ENCODE measurements around the gene ECE2. TPM values are rescaled to one million over a fixed set of nuclear protein-coding genes. Genes with fewer than 3 reads are reported as not detected.

ECE2 gene
- total and polyA plus RNA-seq, 10 donors, result not detected

- intact Hi-C loops (cut with DNase I; ENCODE audit: low total_unique reads), result no loop called here
- H3K36me3 ChIP-seq, result no peaks in the 10 kb centered on the region
- no peak overlapping the region for H3K27ac ChIP-seq
- WGBS, 5 donors, result 84 to 90% (median 89%) methylated on average over 13 to 23 of the region's 23 CpGs
- peaks cover 4 to 83% (median 43%) of the 10 kb centered on the region in 7 donors for H3K27me3 ChIP-seq (replicated peaks in 1 of 7)
- TF ChIP-seq CTCF (IDR thresholded peaks at IDR 0.05 in 8 of 11, conservative IDR thresholded peaks at IDR 0.05 in 3 of 11) (no peak), POLR2AphosphoS5 (IDR thresholded peaks at IDR 0.05) (no peak), POLR2A (IDR thresholded peaks at IDR 0.05) (no peak)
- no peak overlapping the region for H3K4me3 ChIP-seq
- no peaks in the 10 kb centered on the region for H3K9me3 ChIP-seq
- no peak for DNase-seq
- peaks cover 8 to 28% (median 25%) of the 10 kb centered on the region in 6 donors for H3K4me1 ChIP-seq
These were observed 42.5 kb upstream of the ECE2 start for GRCh38 chr3:184233127-184233843.

- WGBS, 5 donors, result 36 to 67% (median 40%) methylated on average over 3 to 4 of the region's 4 CpGs
- Histone ChIP-seq H3K4me1 (peaks cover 8 to 21% (median 19%) of the 10 kb centered on the region in 6 donors), H3K27ac (no peak overlapping the region), H3K36me3 (no peaks in the 10 kb centered on the region), H3K4me3 (no peak overlapping the region), H3K27me3 (replicated peaks in 1 of 7) (peaks cover 4 to 74% (median 37%) of the 10 kb centered on the region in 7 donors), H3K9me3 (no peaks in the 10 kb centered on the region)
- TF ChIP-seq POLR2A (IDR thresholded peaks at IDR 0.05) (no peak), CTCF (IDR thresholded peaks at IDR 0.05 in 8 of 11, conservative IDR thresholded peaks at IDR 0.05 in 3 of 11) (no peak), POLR2AphosphoS5 (IDR thresholded peaks at IDR 0.05) (no peak)
- intact Hi-C loops (cut with DNase I; ENCODE audit: low total_unique reads), result no loop called here
- DNase-seq, result no peak
These were observed 41.6 kb upstream of the ECE2 start for GRCh38 chr3:184234224-184234623.

- intact Hi-C loops (cut with DNase I; ENCODE audit: low total_unique reads), result no loop called here
- peaks cover 3 to 68% (median 31%) of the 10 kb centered on the region in 7 donors for H3K27me3 ChIP-seq (replicated peaks in 1 of 7)
- TF ChIP-seq CTCF (IDR thresholded peaks at IDR 0.05 in 8 of 11, conservative IDR thresholded peaks at IDR 0.05 in 3 of 11) (no peak), POLR2A (IDR thresholded peaks at IDR 0.05) (no peak), POLR2AphosphoS5 (IDR thresholded peaks at IDR 0.05) (no peak)
- no peak overlapping the region for H3K4me3 ChIP-seq
- WGBS, 5 donors, result 84 to 92% (median 89%) methylated on average over 15 to 19 of the region's 19 CpGs
- peaks cover 5 to 15% (median 13%) of the 10 kb centered on the region in 6 donors for H3K4me1 ChIP-seq
- no peaks in the 10 kb centered on the region for H3K9me3 ChIP-seq
- no peak overlapping the region for H3K27ac ChIP-seq
- DNase-seq, result no peak
- H3K36me3 ChIP-seq, result no peaks in the 10 kb centered on the region
These were observed 41.0 kb upstream of the ECE2 start for GRCh38 chr3:184234671-184235380.
